GM03348 (cell line): ENCODE data around the gene CCDC148.

Experiments used
- DNase-seq: peaks from one replicate; pipeline ENCODE4 v3.0.0; 2012; ENCODE audit warnings: low spot score

Gene CCDC148

DNA sequence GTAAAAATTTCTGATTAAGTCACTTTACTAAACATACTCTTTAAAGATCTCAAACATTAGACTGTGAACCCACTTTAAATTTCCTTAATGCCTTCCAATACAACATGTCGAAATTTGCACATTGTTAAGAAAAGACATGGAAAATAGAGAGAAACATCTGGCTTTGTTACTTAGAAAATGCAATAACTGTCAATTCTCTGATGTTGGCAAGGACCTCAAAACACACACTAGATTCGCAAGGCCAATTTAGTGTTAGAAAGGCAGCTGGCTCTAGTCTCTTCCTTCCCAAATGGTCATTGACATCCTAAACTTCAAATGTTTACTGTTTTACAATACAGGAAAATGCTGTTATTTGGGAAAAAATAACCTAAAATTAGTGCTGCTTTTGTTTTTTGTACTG, 244.3 kb downstream of the CCDC148 start:
- DNase-seq, result no peak

GRCh38 chr2:158211502-158211901, 245.1 kb downstream of the CCDC148 start:
- DNase-seq, result no peak

GRCh38 chr2:158207354-158207753, 249.2 kb downstream of the CCDC148 start:
- DNase-seq, result no peak

GRCh38 chr2:158205215-158205614, 251.3 kb downstream of the CCDC148 start:
- DNase-seq, result no peak

- peak; percentile 8 for DNase-seq
These were observed 251.8 kb downstream of the CCDC148 start for GRCh38 chr2:158204741-158205165.

- peak; percentile 5 for DNase-seq
These were observed 254.3 kb downstream of the CCDC148 start for GRCh38 chr2:158202161-158202815.

- DNase-seq, result no peak
These were observed 256.5 kb downstream of the CCDC148 start for GRCh38 chr2:158199928-158200650.

DNA sequence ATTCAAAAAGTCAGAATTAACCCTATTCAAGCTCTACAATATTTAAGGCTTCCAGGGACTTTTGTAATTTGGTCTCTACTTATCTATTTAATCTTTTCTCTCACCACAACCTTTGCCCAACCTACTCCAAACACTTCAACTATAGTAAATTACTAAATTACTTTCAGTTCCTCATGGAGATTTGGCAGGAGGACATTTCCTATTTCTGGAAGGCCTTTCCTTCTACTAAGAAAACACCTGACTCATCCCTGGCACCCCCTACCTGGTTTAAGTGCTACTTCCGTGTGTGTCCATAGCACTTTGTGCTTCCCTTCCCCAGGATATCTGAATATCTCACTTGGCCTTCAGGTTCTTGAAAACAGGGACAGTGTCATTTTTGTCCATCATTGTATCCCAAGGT, 258.6 kb downstream of the CCDC148 start:
- DNase-seq, result no peak

GRCh38 chr2:158194229-158194628, 262.3 kb downstream of the CCDC148 start:
- DNase-seq, result no peak

DNA sequence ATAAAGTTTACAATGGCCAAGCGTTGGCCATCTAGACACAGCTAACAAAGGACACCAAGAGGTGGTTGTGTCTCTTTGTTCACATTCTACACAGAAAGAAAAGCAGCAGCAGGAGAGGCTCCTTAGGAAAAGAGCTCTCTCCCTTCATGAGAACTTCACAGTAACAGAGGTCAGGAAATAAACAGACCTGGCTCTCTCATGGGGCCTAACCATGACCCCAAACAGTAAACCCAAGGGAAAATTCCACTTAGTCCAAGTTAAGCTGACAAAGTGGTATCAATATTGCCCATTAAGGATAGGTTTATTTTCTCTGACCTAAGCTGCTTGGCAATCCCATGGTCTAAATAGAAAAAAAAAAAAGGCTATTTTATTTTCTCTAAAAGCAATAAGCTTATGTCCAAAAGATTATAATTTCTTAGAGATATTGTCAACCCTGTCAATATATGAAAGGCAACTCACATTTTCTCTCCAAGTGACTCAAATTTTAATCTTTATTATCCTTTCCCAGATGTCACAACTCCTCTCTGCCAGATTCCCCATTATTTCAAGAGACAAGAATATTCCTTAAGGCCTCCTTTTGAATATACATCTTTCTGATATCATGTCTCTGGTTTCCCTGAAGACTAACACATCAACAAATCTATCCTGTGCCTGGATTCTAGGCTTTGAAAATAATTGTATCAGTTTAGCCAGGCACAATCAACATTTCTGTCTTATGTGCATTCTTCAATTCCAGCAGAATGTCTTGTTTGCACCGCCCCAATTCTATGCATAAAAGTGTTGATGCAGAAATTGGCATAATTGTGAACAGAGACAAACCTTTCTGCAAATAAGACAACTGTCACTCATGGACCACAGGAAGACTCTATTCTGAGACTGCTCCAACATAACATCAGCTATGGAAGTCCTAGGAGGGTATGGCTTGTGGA, 263.8 kb downstream of the CCDC148 start:
- no peak for DNase-seq

GRCh38 chr2:158191076-158191895, 265.3 kb downstream of the CCDC148 start:
- DNase-seq, result no peak

GRCh38 chr2:158189526-158189925, 267.0 kb downstream of the CCDC148 start:
- no peak for DNase-seq

GRCh38 chr2:158187908-158188307, 268.6 kb downstream of the CCDC148 start:
- DNase-seq, result no peak

DNA sequence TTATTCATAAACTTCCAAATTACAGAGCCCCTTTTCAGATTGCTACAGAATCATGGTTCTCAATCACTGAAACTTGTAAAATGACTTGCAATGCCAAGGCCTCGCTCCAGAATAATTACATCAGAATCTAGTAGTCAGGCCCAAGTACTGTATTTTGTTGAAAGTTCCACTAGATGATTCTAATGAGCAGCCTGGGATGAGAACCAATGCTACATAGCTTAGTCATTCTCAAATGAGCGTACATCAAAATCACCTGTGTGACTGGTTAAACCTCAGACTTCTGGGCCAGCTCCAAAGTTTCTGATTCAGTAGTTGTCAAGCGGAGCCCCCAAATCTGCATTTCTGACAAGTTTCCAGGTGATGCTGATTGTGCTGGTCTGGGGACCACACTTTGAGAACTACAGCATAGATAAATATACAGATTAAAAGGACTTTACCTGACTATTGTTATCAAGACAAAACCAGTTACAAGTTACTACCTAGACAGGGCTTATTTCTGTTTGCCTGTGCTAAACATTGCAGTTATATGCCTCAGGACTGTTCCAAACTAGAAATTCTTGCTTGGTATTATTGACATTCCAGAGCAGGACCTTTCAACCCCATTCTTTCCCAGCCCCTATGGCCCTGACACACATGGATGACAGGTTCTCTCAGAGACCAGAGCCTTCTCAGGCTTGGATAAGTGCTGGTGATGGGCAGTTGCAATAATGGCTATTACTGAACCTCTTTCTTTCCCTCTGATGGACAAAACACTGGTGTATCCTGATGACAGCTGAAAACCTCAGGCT, 271.8 kb downstream of the CCDC148 start:
- no peak for DNase-seq

- DNase-seq, result no peak
These were observed 272.6 kb downstream of the CCDC148 start for GRCh38 chr2:158184001-158184400.

DNA sequence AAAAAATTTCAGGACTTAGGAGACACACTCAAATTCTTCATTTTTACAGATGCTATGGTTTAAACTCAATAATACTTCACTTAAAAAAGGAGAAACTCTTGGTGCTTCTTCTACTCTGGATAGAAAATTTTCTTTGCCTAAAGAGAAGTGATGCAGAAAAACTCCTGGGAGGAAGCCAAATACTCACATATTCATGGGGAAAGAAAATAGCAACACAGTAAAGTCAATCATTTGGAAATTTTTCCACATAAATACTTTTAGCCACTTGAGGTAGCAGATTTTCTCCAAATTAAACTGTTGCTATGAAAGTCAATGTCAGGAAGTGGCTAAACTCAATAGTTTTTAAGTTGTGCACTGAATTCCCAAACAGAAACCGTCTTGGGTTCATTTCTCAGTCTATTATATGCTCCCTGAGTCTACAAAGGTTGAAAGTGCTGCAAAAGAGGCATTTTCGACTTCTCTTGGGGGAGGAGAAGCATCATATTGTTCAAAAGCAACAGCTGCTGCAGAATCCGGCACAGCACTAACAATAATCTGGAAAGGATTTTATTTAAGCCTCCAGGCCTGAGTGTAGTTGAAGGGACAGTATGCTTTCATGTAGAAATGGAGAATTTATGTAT, 273.8 kb downstream of the CCDC148 start:
- no peak for DNase-seq

GRCh38 chr2:158181171-158181570, 275.4 kb downstream of the CCDC148 start:
- no peak for DNase-seq

DNA sequence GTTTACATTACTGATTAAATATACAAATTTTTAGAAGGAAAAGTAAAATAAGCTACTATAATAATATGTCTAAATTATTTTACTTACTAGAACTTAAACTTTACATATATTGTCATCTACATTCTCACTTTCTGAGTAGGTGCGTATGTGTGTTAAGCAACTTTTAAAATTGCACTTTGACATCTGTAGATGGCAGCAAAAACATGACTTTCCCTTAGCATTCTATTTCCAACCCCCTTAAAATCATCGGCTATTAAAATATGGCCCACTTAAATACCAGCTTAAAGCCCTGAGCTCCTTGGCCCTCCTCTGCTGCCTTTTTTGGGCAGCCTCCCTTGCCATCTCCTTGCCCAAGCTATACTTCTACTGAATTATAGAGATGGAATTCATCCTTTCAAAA, 276.9 kb downstream of the CCDC148 start:
- peak; percentile 16 for DNase-seq

DNA sequence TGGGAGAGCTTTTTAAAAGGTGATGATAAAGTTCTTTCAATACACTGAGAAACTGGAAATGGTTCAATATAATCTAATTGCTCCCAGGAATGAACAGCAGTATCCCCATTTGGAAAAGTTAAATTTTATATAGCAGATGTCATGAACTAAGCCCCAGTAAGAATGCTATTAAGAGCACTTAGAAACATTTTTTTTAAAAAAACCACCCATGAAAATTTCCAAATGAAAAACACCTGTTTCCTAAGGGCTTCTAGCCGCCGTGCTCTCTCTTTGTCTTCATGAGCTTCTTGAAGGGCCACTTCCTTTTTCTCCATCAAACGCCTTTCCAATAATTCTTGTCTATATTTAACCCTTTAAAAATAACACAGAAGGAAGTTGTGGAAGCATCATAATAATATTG, 277.9 kb downstream of the CCDC148 start:
- no peak for DNase-seq

GRCh38 chr2:158174956-158175355, 281.6 kb downstream of the CCDC148 start:
- DNase-seq, result no peak

DNA sequence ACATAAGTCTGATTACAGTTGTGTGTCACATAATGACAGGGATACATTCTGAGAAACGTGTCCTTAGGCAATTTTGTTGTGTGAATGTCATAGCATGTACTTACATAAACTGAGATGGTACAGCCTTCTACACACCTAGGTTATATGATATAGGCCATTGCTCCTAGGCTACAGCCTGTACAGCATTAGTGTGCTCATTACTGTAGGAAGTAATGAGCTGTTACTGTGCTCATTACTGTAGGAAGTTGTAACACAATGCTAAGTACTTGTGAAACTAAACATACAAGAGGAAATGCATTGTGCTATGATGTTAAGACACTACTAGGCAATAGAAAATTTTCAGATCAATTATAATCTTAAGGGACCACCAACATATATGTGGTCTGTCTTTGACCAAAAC, 282.1 kb downstream of the CCDC148 start:
- no peak for DNase-seq
